Left renal pelvis (tissue), 4 donors: Measurements from ENCODE around the gene TF. TPM values are rescaled to one million over a fixed set of nuclear protein-coding genes. Genes with fewer than 3 reads are reported as not detected.

ENCODE experiments used
- DNase-seq, 4 donors: peaks; one replicate each; pipeline ENCODE4 v3.0.0-alpha.2; 2013; ENCODE audit warnings: low read depth in 4 of 4, low spot score in 3 of 4
- polyA plus RNA-seq, 4 donors: library from polyadenylated mRNA; unstranded; fragments of 120-200 nt; gene quantifications; one replicate each; pipeline ENCODE4 v1.2.1, GENCODE V29; 2013; ENCODE audit not compliant: insufficient read length in 4 of 4

TF gene
- polyA plus RNA-seq, 4 donors = 3.7 to 79.0 (median 5.8) TPM

GRCh38 chr3:133804896-133805295 is 58.7 kb downstream of the TF start:
- no peak for DNase-seq

- no peak for DNase-seq
Measured at GRCh38 chr3:133805384-133805701, 59.1 kb downstream of the TF start.

- DNase-seq = peak; percentile 81 to 88 (median 82)
Measured at GRCh38 chr3:133805702-133806475, 59.7 kb downstream of the TF start, which contains the start of gene SRPRB. Gene SRPRB, plus strand, starts transcription at chr3:133805815. Its CDS starts 34 bp downstream, at chr3:133805849.

- no peak for DNase-seq
Measured at GRCh38 chr3:133812872-133813271, 66.7 kb downstream of the TF start.

- no peak for DNase-seq
Measured at GRCh38 chr3:133815386-133815785, 69.2 kb downstream of the TF start.

- DNase-seq = no peak
Measured at GRCh38 chr3:133820129-133820528, 73.9 kb downstream of the TF start.

- no peak for DNase-seq
Measured at GRCh38 chr3:133820889-133821675, 74.9 kb downstream of the TF start.

- DNase-seq = no peak
Measured at GRCh38 chr3:133821767-133822638, 75.8 kb downstream of the TF start.

- no peak for DNase-seq
Measured at GRCh38 chr3:133824961-133825485, 78.8 kb downstream of the TF start.

- DNase-seq = no peak
Measured at GRCh38 chr3:133825969-133826727, 80.0 kb downstream of the TF start.

GRCh38 chr3:133827136-133827535 is 80.9 kb downstream of the TF start:
- no peak for DNase-seq

- DNase-seq = no peak
Measured at GRCh38 chr3:133827684-133828083, 81.5 kb downstream of the TF start.

- DNase-seq = no peak
Measured at GRCh38 chr3:133828576-133829309, 82.5 kb downstream of the TF start.

GRCh38 chr3:133829310-133829707 is 83.1 kb downstream of the TF start:
- DNase-seq = no peak

GRCh38 chr3:133830071-133830470 is 83.9 kb downstream of the TF start:
- no peak for DNase-seq

GRCh38 chr3:133831966-133832801 is 86.0 kb downstream of the TF start:
- DNase-seq = no peak

- DNase-seq = no peak
Measured at GRCh38 chr3:133832802-133833144, 86.6 kb downstream of the TF start.

- no peak for DNase-seq
Measured at GRCh38 chr3:133833267-133833666, 87.1 kb downstream of the TF start.
